ENCODE data around the gene HOXA3.

Gene HOXA3

GRCh38 chr7:27126596-27127327 is 25.6 kb downstream of the HOXA3 start:
- in situ Hi-C loops (cut with MboI; ENCODE audit: low pct_unique_long_range_greater_than_20kb, low sequenced_read_pairs) = no loop called here
- no peak for DNase-seq

- no peak for DNase-seq
- in situ Hi-C loops (cut with MboI; ENCODE audit: low pct_unique_long_range_greater_than_20kb, low sequenced_read_pairs) = no loop called here
These were observed 26.4 kb downstream of the HOXA3 start for GRCh38 chr7:27125986-27126394.

GRCh38 chr7:27124902-27125689 is 27.3 kb downstream of the HOXA3 start:
- in situ Hi-C loops (cut with MboI; ENCODE audit: low pct_unique_long_range_greater_than_20kb, low sequenced_read_pairs) = no loop called here
- no peak for DNase-seq

GRCh38 chr7:27124096-27124901 is 28.1 kb downstream of the HOXA3 start:
- in situ Hi-C loops (cut with MboI; ENCODE audit: low pct_unique_long_range_greater_than_20kb, low sequenced_read_pairs) = no loop called here
- DNase-seq = no peak

GRCh38 chr7:27123477-27124053 is 28.8 kb downstream of the HOXA3 start:
- in situ Hi-C loops (cut with MboI; ENCODE audit: low pct_unique_long_range_greater_than_20kb, low sequenced_read_pairs) = no loop called here
- DNase-seq = no peak

GRCh38 chr7:27123007-27123476 is 29.3 kb downstream of the HOXA3 start:
- no peak for DNase-seq
- in situ Hi-C loops (cut with MboI; ENCODE audit: low pct_unique_long_range_greater_than_20kb, low sequenced_read_pairs) = no loop called here

- no peak for DNase-seq
- in situ Hi-C loops (cut with MboI; ENCODE audit: low pct_unique_long_range_greater_than_20kb, low sequenced_read_pairs) = no loop called here
These were observed 30.1 kb downstream of the HOXA3 start for GRCh38 chr7:27122077-27122910.

- in situ Hi-C loops (cut with MboI; ENCODE audit: low pct_unique_long_range_greater_than_20kb, low sequenced_read_pairs) = no loop called here
These were observed 30.7 kb downstream of the HOXA3 start for GRCh38 chr7:27121684-27122076.

GRCh38 chr7:27119412-27119911 is 32.9 kb downstream of the HOXA3 start:
- in situ Hi-C loops (cut with MboI; ENCODE audit: low pct_unique_long_range_greater_than_20kb, low sequenced_read_pairs) = no loop called here
- no peak for DNase-seq

More at GRCh38 chr7:27121684-27122076, 30.7 kb downstream of the HOXA3 start:
- DNase-seq = no peak

GRCh38 chr7:27118580-27118979 is 33.8 kb downstream of the HOXA3 start:
- in situ Hi-C loops (cut with MboI; ENCODE audit: low pct_unique_long_range_greater_than_20kb, low sequenced_read_pairs) = no loop called here
- no peak for DNase-seq

- in situ Hi-C loops (cut with MboI; ENCODE audit: low pct_unique_long_range_greater_than_20kb, low sequenced_read_pairs) = no loop called here
- no peak for DNase-seq
These were observed 34.4 kb downstream of the HOXA3 start for GRCh38 chr7:27117887-27118491.

GRCh38 chr7:27116962-27117886 is 35.2 kb downstream of the HOXA3 start:
- DNase-seq = no peak

GRCh38 chr7:27116031-27116961 is 36.1 kb downstream of the HOXA3 start:
- in situ Hi-C loops (cut with MboI; ENCODE audit: low pct_unique_long_range_greater_than_20kb, low sequenced_read_pairs) = no loop called here
- DNase-seq = no peak

More at GRCh38 chr7:27116962-27117886, 35.2 kb downstream of the HOXA3 start:
- in situ Hi-C loops (cut with MboI; ENCODE audit: low pct_unique_long_range_greater_than_20kb, low sequenced_read_pairs) = no loop called here

- in situ Hi-C loops (cut with MboI; ENCODE audit: low pct_unique_long_range_greater_than_20kb, low sequenced_read_pairs) = no loop called here
These were observed 37.0 kb downstream of the HOXA3 start for GRCh38 chr7:27115221-27116026.

GRCh38 chr7:27114881-27115220 is 37.5 kb downstream of the HOXA3 start:
- in situ Hi-C loops (cut with MboI; ENCODE audit: low pct_unique_long_range_greater_than_20kb, low sequenced_read_pairs) = no loop called here
- DNase-seq = no peak

More at GRCh38 chr7:27115221-27116026, 37.0 kb downstream of the HOXA3 start:
- DNase-seq = no peak

All from KBM-7 (cell line).